HEK293 (cell line): ENCODE measurements around the gene CSRP1.

Experiments used
- CTCF ChIA-PET: fragments of 350-600 bp; formaldehyde crosslinking; extraction: SDS; loops from one replicate; lab custom pipeline; 2021; ENCODE audit warnings: antibody characterized with exemption; lab: Yijun Ruan, JAX
- POLR2A ChIA-PET: fragments of 300-600 bp; formaldehyde crosslinking; extraction: SDS; loops from one replicate; lab custom pipeline; 2020; ENCODE audit warnings: antibody characterized with exemption, inconsistent platforms; lab: Yijun Ruan, JAX
- H3K27ac ChIP-seq: fragments of 200-500 bp; sonication (Bioruptor generic); 2 replicates; pipeline ENCODE4 v1.5.1; 2014; ENCODE audit warnings: low read depth, low read length, control low read depth, inconsistent platforms; ENCODE audit errors: extremely low read depth
- H3K36me3 ChIP-seq, 2 experiments: fragments of 200-500 bp in 1 of 2; sonication (Bioruptor generic) in 1 of 2; 1 replicate in 1 of 2; 2 replicates in 1 of 2; pipeline ENCODE4 v1.5.1; 2014 to 2017; ENCODE audit warnings: inconsistent platforms in 2 of 2, low read length in 2 of 2; ENCODE audit not compliant: control insufficient read depth in 2 of 2, insufficient read depth in 1 of 2
- H3K4me1 ChIP-seq: fragments of 200-500 bp; sonication (Bioruptor generic); 2 replicates; pipeline ENCODE4 v1.5.1; 2014; ENCODE audit warnings: mild to moderate bottlenecking, low read length, inconsistent platforms; ENCODE audit not compliant: control insufficient read depth, insufficient read depth
- H3K4me3 ChIP-seq: 2 replicates; pipeline ENCODE4 v1.5.1; 2011; ENCODE audit warnings: low read depth, mild to moderate bottlenecking, control low read depth, low read length, moderate library complexity
- H3K9me3 ChIP-seq: fragments of 200-500 bp; sonication (Bioruptor generic); 2 replicates; pipeline ENCODE4 v1.5.1; 2014; ENCODE audit warnings: low read depth, low read length, inconsistent platforms; ENCODE audit not compliant: control insufficient read depth, insufficient read depth
- GLIS1 ChIP-seq: fragments of 450-650 bp; formaldehyde crosslinking; IDR thresholded peaks from 2 replicates; pipeline ENCODE4 v1.5.1; 2016; ENCODE audit warnings: missing biosample characterization, missing genetic modification characterization
- KLF1 ChIP-seq: fragments of 450-650 bp; formaldehyde crosslinking; IDR thresholded peaks from 2 replicates; pipeline ENCODE4 v1.5.1; 2016; ENCODE audit warnings: missing biosample characterization, missing genetic modification characterization
- KLF16 ChIP-seq: fragments of 450-650 bp; formaldehyde crosslinking; IDR thresholded peaks from 2 replicates; pipeline ENCODE4 v1.5.1; 2017; ENCODE audit warnings: missing biosample characterization, missing genetic modification characterization
- PRDM1 ChIP-seq: fragments of 450-650 bp; formaldehyde crosslinking; IDR thresholded peaks from 2 replicates; pipeline ENCODE4; 2016; ENCODE audit warnings: missing biosample characterization, missing genetic modification characterization
- RBAK ChIP-seq: fragments of 450-650 bp; formaldehyde crosslinking; IDR thresholded peaks from 2 replicates; pipeline ENCODE4 v1.5.1; 2016; ENCODE audit warnings: missing biosample characterization, missing genetic modification characterization
- SP2 ChIP-seq: fragments of 450-650 bp; formaldehyde crosslinking; IDR thresholded peaks from 2 replicates; pipeline ENCODE4 v1.5.1; 2016; ENCODE audit warnings: missing biosample characterization, missing genetic modification characterization
- SP7 ChIP-seq: fragments of 450-650 bp; formaldehyde crosslinking; IDR thresholded peaks from 2 replicates; pipeline ENCODE4 v1.5.1; 2016; ENCODE audit warnings: missing biosample characterization, missing genetic modification characterization
- YY1 ChIP-seq: fragments of 450-650 bp; formaldehyde crosslinking; IDR thresholded peaks from 2 replicates; pipeline ENCODE4 v1.5.1; 2018; ENCODE audit warnings: missing biosample characterization, missing genetic modification characterization
- ZEB2 ChIP-seq: fragments of 450-650 bp; formaldehyde crosslinking; IDR thresholded peaks from 2 replicates; pipeline ENCODE4 v1.5.1; 2016; ENCODE audit warnings: missing biosample characterization, missing genetic modification characterization
- ZNF19 ChIP-seq: fragments of 450-650 bp; formaldehyde crosslinking; IDR thresholded peaks from 2 replicates; pipeline ENCODE4; 2016; ENCODE audit warnings: missing biosample characterization, missing genetic modification characterization, low read depth
- ZNF239 ChIP-seq: fragments of 450-650 bp; formaldehyde crosslinking; IDR thresholded peaks from 2 replicates; pipeline ENCODE4 v1.5.1; 2016; ENCODE audit warnings: missing biosample characterization, missing genetic modification characterization
- ZNF302 ChIP-seq: fragments of 450-650 bp; formaldehyde crosslinking; IDR thresholded peaks from 2 replicates; pipeline ENCODE4 v1.5.1; 2016; ENCODE audit warnings: missing biosample characterization, missing genetic modification characterization, low read depth
- ZNF311 ChIP-seq: fragments of 450-650 bp; formaldehyde crosslinking; IDR thresholded peaks from 2 replicates; pipeline ENCODE4 v1.5.1; 2017; ENCODE audit warnings: missing biosample characterization, missing genetic modification characterization, borderline replicate concordance
- ZNF37A ChIP-seq: fragments of 450-650 bp; IDR thresholded peaks from 2 replicates; pipeline ENCODE4 v1.5.1; 2018; ENCODE audit warnings: missing biosample characterization, missing genetic modification characterization
- ZNF426 ChIP-seq: fragments of 450-650 bp; formaldehyde crosslinking; IDR thresholded peaks from 2 replicates; pipeline ENCODE4 v1.5.1; 2017; ENCODE audit warnings: missing biosample characterization, missing genetic modification characterization, mild to moderate bottlenecking, inconsistent platforms, moderate library complexity
- ZNF530 ChIP-seq: fragments of 450-650 bp; formaldehyde crosslinking; IDR thresholded peaks from 2 replicates; pipeline ENCODE4 v1.5.1; 2016; ENCODE audit warnings: low read depth, missing biosample characterization, missing genetic modification characterization
- ZNF561 ChIP-seq: fragments of 450-650 bp; IDR thresholded peaks from 2 replicates; pipeline ENCODE4 v1.5.1; 2018; ENCODE audit warnings: missing biosample characterization, missing genetic modification characterization, borderline replicate concordance
- TF ChIP-seq, protein P1 (sequence below): fragments of 450-650 bp; formaldehyde crosslinking; IDR thresholded peaks from 2 replicates; pipeline ENCODE4 v1.5.1; 2016; ENCODE audit warnings: missing biosample characterization, missing genetic modification characterization
- TF ChIP-seq, protein P2 (sequence below): fragments of 450-650 bp; formaldehyde crosslinking; IDR thresholded peaks from 2 replicates; pipeline ENCODE4 v1.5.1; 2016; ENCODE audit warnings: missing biosample characterization, missing genetic modification characterization
- TF ChIP-seq, protein P3 (sequence below): fragments of 450-650 bp; formaldehyde crosslinking; optimal IDR thresholded peaks from 2 replicates; pipeline ENCODE3; 2016; ENCODE audit warnings: missing biosample characterization, mild to moderate bottlenecking, missing genetic modification characterization
- TF ChIP-seq, protein P4 (sequence below): fragments of 450-650 bp; formaldehyde crosslinking; IDR thresholded peaks from 2 replicates; pipeline ENCODE4 v1.5.0; 2017; ENCODE audit warnings: missing biosample characterization, missing genetic modification characterization, borderline replicate concordance

CSRP1 gene

DNA sequence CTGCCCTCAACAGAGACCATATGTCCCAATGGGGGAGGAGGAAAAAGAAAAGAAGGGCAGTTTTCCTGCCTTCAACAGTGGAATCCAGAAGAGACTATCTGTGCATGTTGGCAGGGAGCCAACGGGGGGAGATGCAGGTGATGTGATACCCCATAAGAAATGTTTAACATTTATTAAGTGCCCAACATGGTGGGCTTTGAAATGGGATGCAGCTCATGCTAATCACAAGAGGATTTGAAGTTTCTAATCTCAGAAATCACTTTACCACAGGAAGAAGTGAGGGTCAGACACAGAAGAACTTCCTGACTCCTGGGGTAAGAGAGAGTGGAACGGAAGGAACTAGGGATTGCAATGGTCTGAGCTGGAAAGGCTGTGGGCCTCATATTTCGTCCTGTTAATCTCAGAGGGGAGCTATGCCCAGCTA lies 16.2 kb downstream of the CSRP1 start:
- ChIA-PET CTCF (interaction anchor here (1.0 to 14.9 kb wide), 5 partner anchors 9 to 302 kb away, joined by 4 to 471 read pairs (median 8); no protein-coding TSS in a partner anchor), POLR2A (interaction anchor here (1.3 kb wide), 1 partner anchor 22 kb away, joined by 3 read pairs; the partner anchor contains the start of gene PHLDA3)
- no peak overlapping the region for H3K27ac ChIP-seq

DNA sequence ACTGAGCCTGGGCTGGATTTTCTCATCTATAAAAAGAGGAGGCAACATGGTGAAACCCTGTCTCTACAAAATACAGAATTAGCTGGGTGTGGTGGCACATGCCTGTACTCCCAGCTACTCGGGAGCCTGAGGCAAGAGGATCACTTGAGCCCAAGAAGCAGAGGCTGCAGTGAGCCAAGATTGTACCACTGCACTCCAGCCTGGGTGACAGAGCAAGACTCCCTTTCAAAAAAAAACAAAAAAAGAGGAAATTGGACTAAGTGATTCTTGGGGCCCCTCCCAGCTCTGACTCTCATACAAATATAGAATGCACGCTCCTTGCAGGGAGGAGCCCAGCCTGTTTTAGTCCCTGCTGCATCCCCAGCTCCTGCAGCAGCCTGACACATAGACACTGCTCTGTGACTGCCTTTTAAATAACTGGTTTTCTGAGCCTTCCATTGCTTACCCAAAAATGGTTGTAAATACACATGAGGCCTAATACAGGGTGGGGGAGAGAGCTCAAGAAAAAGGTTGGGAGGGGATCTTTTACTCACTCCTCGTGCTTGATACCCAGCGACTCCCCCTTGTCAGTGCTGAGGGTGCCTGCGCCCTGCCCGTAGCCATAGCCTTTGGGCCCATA lies 17.2 kb downstream of the CSRP1 start:
- no peak overlapping the region for H3K4me3 ChIP-seq
- no peaks in the 10 kb centered on the region for H3K4me1 ChIP-seq
- TF ChIP-seq, protein P1, sequence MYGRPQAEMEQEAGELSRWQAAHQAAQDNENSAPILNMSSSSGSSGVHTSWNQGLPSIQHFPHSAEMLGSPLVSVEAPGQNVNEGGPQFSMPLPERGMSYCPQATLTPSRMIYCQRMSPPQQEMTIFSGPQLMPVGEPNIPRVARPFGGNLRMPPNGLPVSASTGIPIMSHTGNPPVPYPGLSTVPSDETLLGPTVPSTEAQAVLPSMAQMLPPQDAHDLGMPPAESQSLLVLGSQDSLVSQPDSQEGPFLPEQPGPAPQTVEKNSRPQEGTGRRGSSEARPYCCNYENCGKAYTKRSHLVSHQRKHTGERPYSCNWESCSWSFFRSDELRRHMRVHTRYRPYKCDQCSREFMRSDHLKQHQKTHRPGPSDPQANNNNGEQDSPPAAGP (tag by site-specific recombination): no peak
- TF ChIP-seq ZNF239 (tag by site-specific recombination): no peak
- no peak for TF ChIP-seq ZNF530
- TF ChIP-seq ZNF311: no peak
- TF ChIP-seq, protein P2, sequence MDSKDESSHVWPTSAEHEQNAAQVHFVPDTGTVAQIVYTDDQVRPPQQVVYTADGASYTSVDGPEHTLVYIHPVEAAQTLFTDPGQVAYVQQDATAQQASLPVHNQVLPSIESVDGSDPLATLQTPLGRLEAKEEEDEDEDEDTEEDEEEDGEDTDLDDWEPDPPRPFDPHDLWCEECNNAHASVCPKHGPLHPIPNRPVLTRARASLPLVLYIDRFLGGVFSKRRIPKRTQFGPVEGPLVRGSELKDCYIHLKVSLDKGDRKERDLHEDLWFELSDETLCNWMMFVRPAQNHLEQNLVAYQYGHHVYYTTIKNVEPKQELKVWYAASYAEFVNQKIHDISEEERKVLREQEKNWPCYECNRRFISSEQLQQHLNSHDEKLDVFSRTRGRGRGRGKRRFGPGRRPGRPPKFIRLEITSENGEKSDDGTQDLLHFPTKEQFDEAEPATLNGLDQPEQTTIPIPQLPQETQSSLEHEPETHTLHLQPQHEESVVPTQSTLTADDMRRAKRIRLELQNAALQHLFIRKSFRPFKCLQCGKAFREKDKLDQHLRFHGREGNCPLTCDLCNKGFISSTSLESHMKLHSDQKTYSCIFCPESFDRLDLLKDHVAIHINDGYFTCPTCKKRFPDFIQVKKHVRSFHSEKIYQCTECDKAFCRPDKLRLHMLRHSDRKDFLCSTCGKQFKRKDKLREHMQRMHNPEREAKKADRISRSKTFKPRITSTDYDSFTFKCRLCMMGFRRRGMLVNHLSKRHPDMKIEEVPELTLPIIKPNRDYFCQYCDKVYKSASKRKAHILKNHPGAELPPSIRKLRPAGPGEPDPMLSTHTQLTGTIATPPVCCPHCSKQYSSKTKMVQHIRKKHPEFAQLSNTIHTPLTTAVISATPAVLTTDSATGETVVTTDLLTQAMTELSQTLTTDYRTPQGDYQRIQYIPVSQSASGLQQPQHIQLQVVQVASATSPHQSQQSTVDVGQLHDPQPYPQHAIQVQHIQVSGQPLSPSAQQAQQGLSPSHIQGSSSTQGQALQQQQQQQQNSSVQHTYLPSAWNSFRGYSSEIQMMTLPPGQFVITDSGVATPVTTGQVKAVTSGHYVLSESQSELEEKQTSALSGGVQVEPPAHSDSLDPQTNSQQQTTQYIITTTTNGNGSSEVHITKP: peak; percentile 62; the same call in 1 of the 2 replicates
- TF ChIP-seq ZNF302 (tag by site-specific recombination): no peak
- TF ChIP-seq, all 188 proteins: peak for 1
- H3K27ac ChIP-seq: no peak overlapping the region
- ChIA-PET POLR2A (interaction anchor here (0.6 kb wide), 1 partner anchor 9 kb away, joined by 3 read pairs; no protein-coding TSS in a partner anchor), CTCF (interaction anchor here (0.6 to 14.9 kb wide), 6 partner anchors 24 to 303 kb away, joined by 3 to 471 read pairs (median 4); no protein-coding TSS in a partner anchor)
- H3K9me3 ChIP-seq: no peaks in the 10 kb centered on the region
- no peaks in the 10 kb centered on the region for H3K36me3 ChIP-seq

More for the DNA sequence above, 16.2 kb downstream of the CSRP1 start:
- Histone ChIP-seq H3K36me3 (no peaks in the 10 kb centered on the region), H3K4me3 (no peak overlapping the region), H3K9me3 (no peaks in the 10 kb centered on the region)
- TF ChIP-seq, protein P3, sequence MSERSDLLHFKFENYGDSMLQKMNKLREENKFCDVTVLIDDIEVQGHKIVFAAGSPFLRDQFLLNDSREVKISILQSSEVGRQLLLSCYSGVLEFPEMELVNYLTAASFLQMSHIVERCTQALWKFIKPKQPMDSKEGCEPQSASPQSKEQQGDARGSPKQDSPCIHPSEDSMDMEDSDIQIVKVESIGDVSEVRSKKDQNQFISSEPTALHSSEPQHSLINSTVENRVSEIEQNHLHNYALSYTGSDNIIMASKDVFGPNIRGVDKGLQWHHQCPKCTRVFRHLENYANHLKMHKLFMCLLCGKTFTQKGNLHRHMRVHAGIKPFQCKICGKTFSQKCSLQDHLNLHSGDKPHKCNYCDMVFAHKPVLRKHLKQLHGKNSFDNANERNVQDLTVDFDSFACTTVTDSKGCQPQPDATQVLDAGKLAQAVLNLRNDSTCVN (tag by site-specific recombination): no peak
- TF ChIP-seq ZNF426 (tag by site-specific recombination): no peak
- TF ChIP-seq, all 188 proteins: peak for 0
- no peaks in the 10 kb centered on the region for H3K4me1 ChIP-seq

DNA sequence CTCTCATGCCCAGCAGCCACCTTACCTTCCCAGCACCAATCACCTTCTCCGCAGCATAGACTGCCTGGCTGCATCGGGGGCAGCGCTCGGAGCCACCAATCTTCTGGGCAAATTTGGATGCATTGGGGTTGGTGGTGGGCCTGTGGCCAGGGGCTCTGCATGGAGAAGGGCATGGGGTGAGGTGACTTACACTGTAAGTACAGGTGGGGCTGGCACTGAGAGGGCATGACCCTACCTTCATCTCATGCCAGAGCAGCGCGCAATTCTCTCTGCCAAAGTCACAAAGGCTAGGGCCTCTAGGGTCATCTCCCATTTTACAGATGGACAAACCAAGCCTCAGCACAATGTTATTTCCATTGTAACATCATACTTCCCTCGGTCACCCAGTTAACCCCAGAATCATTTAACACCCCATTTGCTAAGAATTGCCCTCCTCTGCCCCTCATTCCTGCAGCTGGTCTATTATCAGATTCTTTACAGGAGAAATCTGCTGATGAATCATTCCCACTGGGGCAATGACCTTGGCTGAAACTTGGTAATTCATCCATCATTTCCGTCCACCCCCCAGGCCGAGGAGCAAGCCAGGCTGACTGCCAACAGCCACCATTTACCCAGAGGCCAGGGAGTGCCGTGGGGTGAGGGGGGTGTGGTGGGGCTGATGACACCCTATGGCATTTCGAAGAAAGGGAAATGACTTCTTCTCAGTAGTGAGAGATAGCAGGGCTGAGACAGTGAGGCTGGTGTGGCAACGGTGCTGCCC lies 17.9 kb downstream of the CSRP1 start:
- Histone ChIP-seq H3K9me3 (no peaks in the 10 kb centered on the region), H3K36me3 (no peaks in the 10 kb centered on the region), H3K27ac (no peak overlapping the region), H3K4me1 (no peaks in the 10 kb centered on the region), H3K4me3 (no peak overlapping the region)
- POLR2A ChIA-PET: no interaction called here
- TF ChIP-seq, protein P4, sequence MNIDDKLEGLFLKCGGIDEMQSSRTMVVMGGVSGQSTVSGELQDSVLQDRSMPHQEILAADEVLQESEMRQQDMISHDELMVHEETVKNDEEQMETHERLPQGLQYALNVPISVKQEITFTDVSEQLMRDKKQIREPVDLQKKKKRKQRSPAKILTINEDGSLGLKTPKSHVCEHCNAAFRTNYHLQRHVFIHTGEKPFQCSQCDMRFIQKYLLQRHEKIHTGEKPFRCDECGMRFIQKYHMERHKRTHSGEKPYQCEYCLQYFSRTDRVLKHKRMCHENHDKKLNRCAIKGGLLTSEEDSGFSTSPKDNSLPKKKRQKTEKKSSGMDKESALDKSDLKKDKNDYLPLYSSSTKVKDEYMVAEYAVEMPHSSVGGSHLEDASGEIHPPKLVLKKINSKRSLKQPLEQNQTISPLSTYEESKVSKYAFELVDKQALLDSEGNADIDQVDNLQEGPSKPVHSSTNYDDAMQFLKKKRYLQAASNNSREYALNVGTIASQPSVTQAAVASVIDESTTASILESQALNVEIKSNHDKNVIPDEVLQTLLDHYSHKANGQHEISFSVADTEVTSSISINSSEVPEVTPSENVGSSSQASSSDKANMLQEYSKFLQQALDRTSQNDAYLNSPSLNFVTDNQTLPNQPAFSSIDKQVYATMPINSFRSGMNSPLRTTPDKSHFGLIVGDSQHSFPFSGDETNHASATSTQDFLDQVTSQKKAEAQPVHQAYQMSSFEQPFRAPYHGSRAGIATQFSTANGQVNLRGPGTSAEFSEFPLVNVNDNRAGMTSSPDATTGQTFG (tag by site-specific recombination): no peak
- peak; percentile 35 for TF ChIP-seq SP7 (tag by site-specific recombination)
- no peak for TF ChIP-seq YY1
- TF ChIP-seq ZNF19 (tag by site-specific recombination): no peak
- peak; percentile 59 for TF ChIP-seq KLF16 (tag by site-specific recombination)
- peak; percentile 41; the same call in 1 of the 2 replicates for TF ChIP-seq ZEB2 (tag by site-specific recombination)
- peak; percentile 43; the same call in 1 of the 2 replicates for TF ChIP-seq GLIS1
- peak; percentile 91 for TF ChIP-seq KLF1 (tag by site-specific recombination)
- peak; percentile 12; the same call in 1 of the 2 replicates for TF ChIP-seq PRDM1 (tag by site-specific recombination)
- no peak for TF ChIP-seq ZNF37A (tag by site-specific recombination)
- no peak for TF ChIP-seq RBAK (tag by site-specific recombination)
- TF ChIP-seq ZNF561 (tag by site-specific recombination): no peak
- TF ChIP-seq SP2 (tag by site-specific recombination): no peak
- CTCF ChIA-PET: interaction anchor here (0.7 to 14.9 kb wide), 5 partner anchors 25 to 217 kb away, joined by 3 to 471 read pairs (median 3); no protein-coding TSS in a partner anchor
